K562 (cell line): ENCODE results near the gene RGS7. TPM values are rescaled to one million over a fixed set of nuclear protein-coding genes. Genes with fewer than 3 reads are reported as not detected.

Experiments
- ATAC-seq: fragments of 200-7000 bp; cut with Tn5 transposase; 3 replicates; pipeline ENCODE4 v1.9.1; 2020; ENCODE audit warnings: moderate library complexity
- BruUV-seq: library from RNA; stranded (reverse); fragments of 400-500 nt; replicated peaks from 2 replicates; lab custom pipeline; 2021; lab: Mats Ljungman, UMichigan
- CTCF ChIA-PET: fragments of 300-600 bp; formaldehyde crosslinking; extraction: SDS; loops from one replicate; lab custom pipeline; 2021; ENCODE audit warnings: low intra/inter-chr PET ratio; lab: Yijun Ruan, JAX
- POLR2A ChIA-PET: fragments of 300-600, 350-650 bp; sonication (Branson Sonifier 250); formaldehyde crosslinking; extraction: SDS; loops from one replicate; lab custom pipeline; 2021; ENCODE audit warnings: antibody characterized with exemption, inconsistent platforms; lab: Yijun Ruan, JAX
- DNase-seq, 4 experiments: peaks; one replicate each; pipeline versions ENCODE4 v3.0.0 to v3.0.0-alpha.2; 2011 to 2018; ENCODE audit warnings: low spot score in 3 of 4, mixed read lengths in 3 of 4; ENCODE audit errors: extremely low read depth in 1 of 4
- FAIRE-seq: peaks from 2 replicates; lab custom pipeline; 2011; peaks lifted over from hg19 to GRCh38; lab: Jason Lieb, UNC
- H2AFZ ChIP-seq: 2 replicates; pipeline ENCODE4 v1.6.0; 2011; ENCODE audit warnings: low read depth, low read length, control low read depth, inconsistent platforms
- H3K27ac ChIP-seq: fragments of 200-600 bp; 3 replicates; pipeline ENCODE4 v1.8.0; 2011; ENCODE audit warnings: low read depth, mild to moderate bottlenecking, control low read depth, inconsistent platforms, low read length, moderate library complexity, mixed read lengths; ENCODE audit errors: extremely low read depth
- H3K27me3 ChIP-seq, 2 experiments: fragments of 300-600 bp in 1 of 2; 2 replicates in 1 of 2; 3 replicates in 1 of 2; pipeline versions ENCODE4 v1.6.0 to v1.8.0; 2011; ENCODE audit warnings: inconsistent platforms in 2 of 2, low read length in 2 of 2, mild to moderate bottlenecking in 1 of 2, mixed read lengths in 1 of 2, moderate library complexity in 1 of 2; ENCODE audit not compliant: control insufficient read depth in 2 of 2, insufficient read depth in 2 of 2
- H3K36me3 ChIP-seq: fragments of 300-600 bp; 3 replicates; pipeline ENCODE4 v1.8.0; 2011; ENCODE audit warnings: mild to moderate bottlenecking, low read length, inconsistent platforms; ENCODE audit not compliant: control insufficient read depth, insufficient read depth
- H3K4me1 ChIP-seq, 2 experiments: fragments of 200-600 bp in 1 of 2; replicated peaks in 1 of 2; 2 replicates in 1 of 2; 3 replicates in 1 of 2; pipeline versions ENCODE4 v1.5.1 to v1.8.0; 2011; ENCODE audit warnings: inconsistent platforms in 2 of 2, low read length in 2 of 2, mild to moderate bottlenecking in 1 of 2, mixed read lengths in 1 of 2, moderate library complexity in 1 of 2; ENCODE audit not compliant: control insufficient read depth in 2 of 2, insufficient read depth in 2 of 2
- H3K4me2 ChIP-seq: 2 replicates; pipeline ENCODE4 v1.6.1; 2011; ENCODE audit warnings: low read length, control low read depth, inconsistent platforms, mixed read lengths; ENCODE audit not compliant: insufficient read depth
- H3K4me3 ChIP-seq: fragments of 200-600 bp; sonication (generic), shearing (Covaris generic); 2 replicates; pipeline ENCODE4 v1.5.1; 2016; ENCODE audit warnings: control low read depth, inconsistent platforms
- H3K79me2 ChIP-seq: fragments of 200-600 bp; 3 replicates; pipeline ENCODE4 v1.8.0; 2011; ENCODE audit warnings: low read length, inconsistent platforms; ENCODE audit not compliant: control insufficient read depth, insufficient read depth
- H3K9ac ChIP-seq, 2 experiments: 2 replicates each; pipeline versions ENCODE4 v1.6.0 to v1.6.1; 2011; ENCODE audit warnings: low read depth in 2 of 2, low read length in 2 of 2, control low read depth in 1 of 2, inconsistent platforms in 1 of 2, mild to moderate bottlenecking in 1 of 2, mixed read lengths in 1 of 2; ENCODE audit not compliant: insufficient read depth in 1 of 2
- H3K9me1 ChIP-seq: one replicate; pipeline ENCODE4 v1.6.0; 2011; ENCODE audit warnings: inconsistent platforms, mild to moderate bottlenecking, low read length, moderate library complexity; ENCODE audit not compliant: control insufficient read depth, insufficient read depth
- H3K9me3 ChIP-seq: replicated peaks from 2 replicates; pipeline ENCODE4 v1.5.1; 2011; ENCODE audit warnings: low read depth, low read length, inconsistent platforms; ENCODE audit not compliant: control insufficient read depth, insufficient read depth
- H4K20me1 ChIP-seq: replicated peaks from 2 replicates; pipeline ENCODE4 v1.6.1; 2011; ENCODE audit warnings: low read length, inconsistent platforms, mixed read lengths; ENCODE audit not compliant: control insufficient read depth, insufficient read depth
- CAMTA2 ChIP-seq: fragments of 250-450 bp; sonication (Bioruptor Pico); conservative IDR thresholded peaks from 2 replicates; pipeline ENCODE4 v1.5.1; 2022
- ELF4 ChIP-seq: fragments of 450-650 bp; formaldehyde crosslinking; IDR thresholded peaks from 2 replicates; pipeline ENCODE4 v1.4.0; 2022; ENCODE audit warnings: missing genetic modification characterization
- NFE2 ChIP-seq: IDR thresholded peaks from 2 replicates; pipeline ENCODE4 v1.6.1; 2014; ENCODE audit warnings: antibody characterized with exemption, low read depth
- NFIC ChIP-seq: fragments of 450-650 bp; IDR thresholded peaks from 2 replicates; pipeline ENCODE4 v1.6.1; 2017; ENCODE audit warnings: mild to moderate bottlenecking, inconsistent platforms
- TGIF2 ChIP-seq: sonication (generic); formaldehyde crosslinking; IDR thresholded peaks from 2 replicates; pipeline ENCODE4 v1.8.1; 2022; ENCODE audit warnings: mild to moderate bottlenecking, missing genetic modification reagents, moderate library complexity
- ZNF133 ChIP-seq: fragments of 250-450 bp; sonication (Bioruptor Pico); IDR thresholded peaks from 2 replicates; pipeline ENCODE4 v1.4.0; 2020; ENCODE audit warnings: mild to moderate bottlenecking
- ZNF551 ChIP-seq: fragments of 250-450 bp; sonication (Bioruptor Pico); IDR thresholded peaks from 2 replicates; pipeline ENCODE4 v1.5.0; 2021; ENCODE audit warnings: mild to moderate bottlenecking, moderate library complexity
- ZNF586 ChIP-seq: fragments of 450-650 bp; formaldehyde crosslinking; conservative IDR thresholded peaks from 2 replicates; pipeline ENCODE4 v1.4.0; 2020; ENCODE audit warnings: mild to moderate bottlenecking, moderate library complexity
- WGBS: fragments of 100-300 bp; shearing (Covaris generic); methylation state at CpG from one replicate; pipeline ENCODE4 v1.1.6; 2016; ENCODE audit warnings: low coverage, mixed read lengths; ENCODE audit not compliant: insufficient coverage; ENCODE audit errors: missing lambda C conversion rate; 5-methylcytosine and 5-hydroxymethylcytosine counted together
- in situ Hi-C: fragments of 300-500 bp; cut with MboI; formaldehyde crosslinking; loops from 4 replicates; pipeline ENCODE4 v1.15.0; 2018; ENCODE audit warnings: inconsistent platforms, mixed read lengths
- intact Hi-C: fragments of 100-400 bp; cut with micrococcal nuclease; formaldehyde crosslinking; loops from 2 replicates; pipeline ENCODE4 v1.14.2; 2022
- polyA plus RNA-seq, 8 experiments: library from polyadenylated mRNA; depleted of rRNA in 4 of 8; stranded (reverse) in 5 of 8; unstranded in 3 of 8; fragments of >200 nt; fragmentation: Nextera tagmentation in 2 of 8; fragmentation: Illumina TruSeq in 1 of 8; extraction: Ambion mirVana in 2 of 8; extraction: Trizol in 1 of 8; gene quantifications; 2 replicates each; pipeline versions ENCODE4 v1.2.1 to v1.2.3, GENCODE V29; 2011 to 2014; ENCODE audit warnings: inconsistent platforms in 1 of 8, missing spikeins in 1 of 8
- total RNA-seq, 7 experiments: library from RNA; depleted of rRNA in 6 of 7; stranded (reverse); fragments of >200 nt in 6 of 7; fragmentation: Illumina TruSeq in 2 of 7; extraction: Trizol in 2 of 7; gene quantifications; 2 replicates each; pipeline versions ENCODE4 v1.2.1 to v1.2.3, GENCODE V29; 2011 to 2021; ENCODE audit warnings: low replicate concordance in 1 of 7
- TF ChIP-seq, protein P1 (sequence below), 2 experiments: IDR thresholded peaks; 2 replicates each; pipeline ENCODE4 v1.6.1; 2011; ENCODE audit warnings: borderline replicate concordance in 1 of 2, control low read depth in 1 of 2, low read depth in 1 of 2, low read length in 1 of 2, mild to moderate bottlenecking in 1 of 2, mixed read lengths in 1 of 2, moderate library complexity in 1 of 2; ENCODE audit not compliant: insufficient read depth in 1 of 2, insufficient read length in 1 of 2, poor library complexity in 1 of 2, severe bottlenecking in 1 of 2; ENCODE audit errors: extremely low read depth in 1 of 2

The RGS7 gene
- total and polyA plus RNA-seq, 9 of the 15 experiments (the other 6 are each of a cell fraction or from before 2014, with no cell fraction given): not detected

- Histone ChIP-seq H3K36me3 (no peaks in the 10 kb centered on the region), H3K4me1 (no peaks in the 10 kb centered on the region), H2AFZ (no peak overlapping the region)
- no peak for DNase-seq
- no TSS peak for BruUV-seq
- no peak for TF ChIP-seq NFE2
- TF ChIP-seq, protein P1, sequence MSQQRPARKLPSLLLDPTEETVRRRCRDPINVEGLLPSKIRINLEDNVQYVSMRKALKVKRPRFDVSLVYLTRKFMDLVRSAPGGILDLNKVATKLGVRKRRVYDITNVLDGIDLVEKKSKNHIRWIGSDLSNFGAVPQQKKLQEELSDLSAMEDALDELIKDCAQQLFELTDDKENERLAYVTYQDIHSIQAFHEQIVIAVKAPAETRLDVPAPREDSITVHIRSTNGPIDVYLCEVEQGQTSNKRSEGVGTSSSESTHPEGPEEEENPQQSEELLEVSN (IDR thresholded peaks at IDR 0.05; ENCODE audit: borderline replicate concordance in 1 of 2, extremely low read depth in 1 of 2, insufficient read depth in 1 of 2, insufficient read length in 1 of 2, low read depth in 1 of 2, low read length in 1 of 2, poor library complexity in 1 of 2, severe bottlenecking in 1 of 2): no peak
- TF ChIP-seq TGIF2 (CRISPR knock-in tag): no peak
- no peak for TF ChIP-seq ZNF586 (CRISPR knock-in tag)
- no peak for TF ChIP-seq CAMTA2
- TF ChIP-seq NFIC: no peak
- TF ChIP-seq ZNF551 (CRISPR knock-in tag): no peak
- no peak for TF ChIP-seq ELF4 (CRISPR knock-in tag)
- TF ChIP-seq ZNF133: no peak
- TF ChIP-seq, all 486 proteins: peak for 0
- Histone ChIP-seq H3K27me3 (no peaks in the 10 kb centered on the region), H3K79me2 (no peaks in the 10 kb centered on the region), H3K27ac (no peak overlapping the region), H3K9me3 (no peaks in the 10 kb centered on the region), H3K9me1 (no peaks in the 10 kb centered on the region), H3K4me2 (no peak overlapping the region), H3K4me3 (no peak overlapping the region), H3K9ac (no peak overlapping the region), H4K20me1 (no peaks in the 10 kb centered on the region)
- CTCF ChIA-PET: no interaction called here
- WGBS: 0% methylated on average over 1 of the region's 1 CpG
- intact Hi-C loops (no loop called here), in situ Hi-C loops (no loop called here)
- no peak for ATAC-seq
- no peak for FAIRE-seq
- POLR2A ChIA-PET: no interaction called here
These were observed 254.3 kb downstream of the RGS7 start for GRCh38 chr1:241102664-241103063.
